ENCODE results near the gene PCDH9.

PCDH9 gene

DNA sequence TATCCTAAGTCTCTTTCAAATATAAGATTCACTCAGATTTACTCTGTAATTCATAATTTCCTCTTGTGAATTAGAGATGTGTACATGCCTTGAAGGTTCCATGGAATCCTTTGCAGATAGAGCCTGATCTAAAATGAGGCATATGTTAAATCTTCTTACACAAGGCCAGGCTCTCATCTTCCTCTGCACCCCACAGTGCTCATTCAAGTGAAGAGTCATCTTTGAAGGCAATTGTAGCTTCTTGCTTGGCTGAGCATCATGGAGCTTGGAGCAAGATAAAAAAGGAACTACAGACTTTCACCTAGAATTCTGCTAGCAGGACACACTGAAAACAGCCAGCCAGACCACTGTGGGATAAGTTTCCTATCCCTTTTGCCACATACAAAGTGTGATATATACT, 566.4 kb downstream of the PCDH9 start:
- Histone ChIP-seq H2BK12ac (ENCODE audit: low read length) (no peak overlapping the region), H3K27ac (ENCODE audit: low read depth, low read length) (no peak overlapping the region), H2AFZ (ENCODE audit: insufficient read depth, low read length, poor library complexity) (no peak overlapping the region), H3K4me3 (ENCODE audit: low read depth, low read length) (no peak overlapping the region), H3K79me2 (ENCODE audit: control insufficient read depth, insufficient read depth, low read length, poor library complexity) (no peaks in the 10 kb centered on the region), H4K91ac (ENCODE audit: low read depth, low read length) (no peak overlapping the region), H3K9ac (ENCODE audit: low read length) (no peak overlapping the region), H3K4ac (ENCODE audit: low read depth, low read length) (no peak overlapping the region), H3K18ac (ENCODE audit: low read length) (no peak overlapping the region), H2BK120ac (ENCODE audit: insufficient read depth, low read length, poor library complexity) (no peak overlapping the region), H3K4me2 (ENCODE audit: low read length) (no peak overlapping the region), H3K4me1 (ENCODE audit: control insufficient read depth in 1 of 2, insufficient read depth in 2 of 2, low read length in 2 of 2) (peaks cover 0 to 5% of the 10 kb centered on the region in 2 experiments), H4K8ac (ENCODE audit: low read depth, low read length) (no peak overlapping the region), H3K9me3 (ENCODE audit: insufficient read depth, low read depth, low read length) (no peaks in the 10 kb centered on the region), H3K23ac (ENCODE audit: low read length) (no peak overlapping the region), H3K27me3 (ENCODE audit: insufficient read depth, low read length) (no peaks in the 10 kb centered on the region), H3K36me3 (ENCODE audit: control insufficient read depth in 1 of 2, insufficient read depth in 2 of 2, low read length in 2 of 2) (no peaks in the 10 kb centered on the region), H4K12ac (ENCODE audit: low read depth, low read length) (no peak overlapping the region), H2BK5ac (ENCODE audit: low read depth, low read length, poor library complexity) (no peak overlapping the region), H3K79me1 (ENCODE audit: low read length) (no peaks in the 10 kb centered on the region), H2AK5ac (ENCODE audit: low read length) (no peak overlapping the region), H3K14ac (ENCODE audit: low read length) (no peak overlapping the region)
- no peak for DNase-seq

DNA sequence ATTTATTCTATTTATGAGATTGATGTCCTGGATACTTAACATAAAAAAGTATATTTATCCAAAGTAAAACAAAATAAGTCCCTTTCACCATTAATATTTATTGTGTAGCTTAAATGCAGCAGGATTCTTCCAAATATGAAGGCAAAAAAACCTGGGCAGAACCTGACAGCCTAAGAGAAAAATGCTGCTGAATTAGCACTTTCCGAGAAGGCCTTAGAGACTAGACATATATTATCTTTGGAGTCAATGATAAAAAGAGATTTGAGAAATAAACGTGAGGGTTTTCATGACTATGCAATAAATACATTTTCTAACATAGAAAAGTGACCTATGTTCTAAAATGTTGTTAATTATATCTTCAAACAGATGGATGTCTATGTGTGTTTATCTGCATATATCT, 566.9 kb downstream of the PCDH9 start:
- no peak overlapping the region for H3K27ac ChIP-seq (ENCODE audit: low read depth, low read length)
- no CpG with 5 or more reads among the region's 2 CpGs for WGBS (ENCODE audit: extremely low coverage, insufficient coverage, insufficient read length)
- H3K9me3 ChIP-seq (ENCODE audit: insufficient read depth, low read depth, low read length), result no peaks in the 10 kb centered on the region
- H3K27me3 ChIP-seq (ENCODE audit: insufficient read depth, low read length), result no peaks in the 10 kb centered on the region
- H3K18ac ChIP-seq (ENCODE audit: low read length), result no peak overlapping the region
- no peak overlapping the region for H3K4me3 ChIP-seq (ENCODE audit: low read depth, low read length)
- no peak overlapping the region for H4K8ac ChIP-seq (ENCODE audit: low read depth, low read length)
- H3K4ac ChIP-seq (ENCODE audit: low read depth, low read length), result no peak overlapping the region
- no peaks in the 10 kb centered on the region for H3K79me1 ChIP-seq (ENCODE audit: low read length)
- no peaks in the 10 kb centered on the region for H3K36me3 ChIP-seq (ENCODE audit: control insufficient read depth in 1 of 2, insufficient read depth in 2 of 2, low read length in 2 of 2)
- H2AFZ ChIP-seq (ENCODE audit: insufficient read depth, low read length, poor library complexity), result no peak overlapping the region
- no peak overlapping the region for H2BK12ac ChIP-seq (ENCODE audit: low read length)
- H2BK5ac ChIP-seq (ENCODE audit: low read depth, low read length, poor library complexity), result no peak overlapping the region
- no peak overlapping the region for H3K14ac ChIP-seq (ENCODE audit: low read length)
- no peak overlapping the region for H3K9ac ChIP-seq (ENCODE audit: low read length)
- H4K91ac ChIP-seq (ENCODE audit: low read depth, low read length), result no peak overlapping the region
- H3K4me1 ChIP-seq (ENCODE audit: control insufficient read depth in 1 of 2, insufficient read depth in 2 of 2, low read length in 2 of 2), result peaks cover 0 to 5% of the 10 kb centered on the region in 2 experiments
- no peak overlapping the region for H3K23ac ChIP-seq (ENCODE audit: low read length)
- H3K4me2 ChIP-seq (ENCODE audit: low read length), result no peak overlapping the region
- H3K79me2 ChIP-seq (ENCODE audit: control insufficient read depth, insufficient read depth, low read length, poor library complexity), result no peaks in the 10 kb centered on the region
- no peak overlapping the region for H2BK120ac ChIP-seq (ENCODE audit: insufficient read depth, low read length, poor library complexity)
- no peak overlapping the region for H4K12ac ChIP-seq (ENCODE audit: low read depth, low read length)
- DNase-seq, result no peak
- no peak overlapping the region for H2AK5ac ChIP-seq (ENCODE audit: low read length)

DNA sequence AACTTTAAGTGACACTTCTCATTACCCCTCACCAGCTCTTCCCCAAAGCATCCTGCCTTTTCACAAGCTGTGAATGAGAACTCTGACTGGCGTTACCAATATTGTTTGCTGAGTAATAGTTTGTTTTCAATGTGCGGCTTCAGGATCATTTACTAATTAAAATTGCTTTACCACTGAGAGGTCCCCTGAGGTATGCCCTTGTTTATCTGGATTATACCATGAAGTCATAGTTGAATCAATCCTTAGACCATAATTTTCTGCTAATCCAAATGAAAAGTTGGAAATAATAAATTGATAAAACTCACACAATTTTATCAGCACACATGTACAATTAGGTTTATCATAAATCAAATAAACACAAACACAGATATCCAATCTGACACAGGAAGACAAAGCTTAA, 568.8 kb downstream of the PCDH9 start:
- Histone ChIP-seq H3K9ac (ENCODE audit: low read length) (no peak overlapping the region), H3K14ac (ENCODE audit: low read length) (no peak overlapping the region), H4K8ac (ENCODE audit: low read depth, low read length) (no peak overlapping the region), H3K23ac (ENCODE audit: low read length) (no peak overlapping the region), H3K79me2 (ENCODE audit: control insufficient read depth, insufficient read depth, low read length, poor library complexity) (no peaks in the 10 kb centered on the region), H3K4me2 (ENCODE audit: low read length) (no peak overlapping the region), H2BK12ac (ENCODE audit: low read length) (no peak overlapping the region), H3K27ac (ENCODE audit: low read depth, low read length) (no peak overlapping the region), H2BK5ac (ENCODE audit: low read depth, low read length, poor library complexity) (no peak overlapping the region), H3K4me1 (ENCODE audit: control insufficient read depth in 1 of 2, insufficient read depth in 2 of 2, low read length in 2 of 2) (peaks cover 0 to 5% of the 10 kb centered on the region in 2 experiments), H2AFZ (ENCODE audit: insufficient read depth, low read length, poor library complexity) (no peak overlapping the region), H3K9me3 (ENCODE audit: insufficient read depth, low read depth, low read length) (no peaks in the 10 kb centered on the region), H3K36me3 (ENCODE audit: control insufficient read depth in 1 of 2, insufficient read depth in 2 of 2, low read length in 2 of 2) (no peaks in the 10 kb centered on the region), H3K4ac (ENCODE audit: low read depth, low read length) (no peak overlapping the region), H3K18ac (ENCODE audit: low read length) (no peak overlapping the region), H2BK120ac (ENCODE audit: insufficient read depth, low read length, poor library complexity) (no peak overlapping the region), H3K27me3 (ENCODE audit: insufficient read depth, low read length) (no peaks in the 10 kb centered on the region), H2AK5ac (ENCODE audit: low read length) (no peak overlapping the region), H3K79me1 (ENCODE audit: low read length) (no peaks in the 10 kb centered on the region), H4K91ac (ENCODE audit: low read depth, low read length) (no peak overlapping the region), H4K12ac (ENCODE audit: low read depth, low read length) (no peak overlapping the region), H3K4me3 (ENCODE audit: low read depth, low read length) (no peak overlapping the region)
- no peak for DNase-seq
- WGBS (ENCODE audit: extremely low coverage, insufficient coverage, insufficient read length), result no CpG with 5 or more reads among the region's 2 CpGs

DNA sequence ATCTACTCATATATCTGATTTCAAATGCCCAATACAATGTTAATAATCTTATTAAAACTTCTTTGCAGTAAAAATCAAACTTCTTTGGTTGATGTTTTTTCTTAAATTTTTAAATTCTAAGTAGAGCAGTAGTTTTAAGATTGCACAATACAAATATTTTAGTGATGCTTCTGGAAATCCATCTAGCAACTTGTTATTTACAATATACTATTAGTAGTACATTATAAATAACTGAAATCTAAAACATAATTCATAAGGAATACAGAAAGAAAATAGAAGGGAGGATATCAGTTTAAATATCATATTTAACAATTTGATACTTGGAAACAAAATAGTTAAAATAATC, 569.7 kb downstream of the PCDH9 start:
- no peaks in the 10 kb centered on the region for H3K4me1 ChIP-seq (ENCODE audit: control insufficient read depth in 1 of 2, insufficient read depth in 2 of 2, low read length in 2 of 2)

More for the DNA sequence above, 569.7 kb downstream of the PCDH9 start:
- Histone ChIP-seq H2BK120ac (ENCODE audit: insufficient read depth, low read length, poor library complexity) (no peak overlapping the region), H3K9ac (ENCODE audit: low read length) (no peak overlapping the region), H3K36me3 (ENCODE audit: control insufficient read depth in 1 of 2, insufficient read depth in 2 of 2, low read length in 2 of 2) (no peaks in the 10 kb centered on the region), H3K79me1 (ENCODE audit: low read length) (no peaks in the 10 kb centered on the region), H3K27me3 (ENCODE audit: insufficient read depth, low read length) (no peaks in the 10 kb centered on the region), H3K23ac (ENCODE audit: low read length) (no peak overlapping the region), H2AFZ (ENCODE audit: insufficient read depth, low read length, poor library complexity) (no peak overlapping the region), H3K27ac (ENCODE audit: low read depth, low read length) (no peak overlapping the region), H3K18ac (ENCODE audit: low read length) (no peak overlapping the region), H4K12ac (ENCODE audit: low read depth, low read length) (no peak overlapping the region), H3K14ac (ENCODE audit: low read length) (no peak overlapping the region), H2BK5ac (ENCODE audit: low read depth, low read length, poor library complexity) (no peak overlapping the region), H2BK12ac (ENCODE audit: low read length) (no peak overlapping the region), H3K9me3 (ENCODE audit: insufficient read depth, low read depth, low read length) (no peaks in the 10 kb centered on the region), H4K8ac (ENCODE audit: low read depth, low read length) (no peak overlapping the region), H3K4me2 (ENCODE audit: low read length) (no peak overlapping the region), H3K4me3 (ENCODE audit: low read depth, low read length) (no peak overlapping the region), H2AK5ac (ENCODE audit: low read length) (no peak overlapping the region), H3K79me2 (ENCODE audit: control insufficient read depth, insufficient read depth, low read length, poor library complexity) (no peaks in the 10 kb centered on the region), H4K91ac (ENCODE audit: low read depth, low read length) (no peak overlapping the region), H3K4ac (ENCODE audit: low read depth, low read length) (no peak overlapping the region)
- DNase-seq, result no peak

Measured in trophoblast cell (in vitro differentiated cells and primary cell).